Colonic mucosa (tissue), 4 donors: ENCODE data around the gene LYRM2. TPM values are rescaled to one million over a fixed set of nuclear protein-coding genes. Genes with fewer than 3 reads are reported as not detected.

Source experiments
- DNase-seq: peaks from one replicate; pipeline ENCODE4 v3.0.0-alpha.2; 2020
- H3K27ac ChIP-seq: fragments of 200-600 bp; one replicate; pipeline ENCODE4 v1.8.0; 2021
- H3K27me3 ChIP-seq: fragments of 200-600 bp; one replicate; pipeline ENCODE4 v1.8.0; 2021
- H3K36me3 ChIP-seq: fragments of 200-600 bp; one replicate; pipeline ENCODE4 v1.8.0; 2021
- H3K4me1 ChIP-seq: fragments of 200-600 bp; one replicate; pipeline ENCODE4 v1.8.0; 2021; ENCODE audit warnings: mild to moderate bottlenecking
- H3K4me3 ChIP-seq: fragments of 200-600 bp; one replicate; pipeline ENCODE4 v1.8.0; 2021
- H3K9ac ChIP-seq, 2 donors: one replicate each; pipeline ENCODE4 v1.7.0; 2013; ENCODE audit warnings: control low read depth in 2 of 2, low read depth in 2 of 2, low read length in 2 of 2
- H3K9me3 ChIP-seq: fragments of 200-600 bp; one replicate; pipeline ENCODE4 v1.8.0; 2021
- CTCF ChIP-seq: fragments of 200-600 bp; IDR thresholded peaks from one replicate; pipeline ENCODE4 v1.8.0; 2022; ENCODE audit warnings: antibody characterized with exemption, mild to moderate bottlenecking
- intact Hi-C: fragments of 100-400 bp; cut with DNase I; formaldehyde crosslinking; loops from one replicate; pipeline ENCODE4 v1.14.1; 2022
- total RNA-seq, 2 donors: library from RNA; stranded (reverse); fragmentation: NEBNext Ultra II Directional in 1 of 2; extraction: Animal tissue kit (Norgen Biotek cat#: 25700) in 1 of 2; gene quantifications; one replicate each; pipeline ENCODE4 v1.2.1, GENCODE V29; 2021
- donor health status: healthy.
- donor health status: DM: no; HTN: no; CAD: no.
- donor health status: DM: no; HTN: no; CAD: no.

Gene LYRM2
- total RNA-seq, 2 donors from 2014 or later: 28.7 to 43.5 TPM

GRCh38 chr6:89518352-89519055 is 120.0 kb downstream of the LYRM2 start:
- no peak for DNase-seq
- TF ChIP-seq CTCF: no peak

More at GRCh38 chr6:89518352-89519055, 120.0 kb downstream of the LYRM2 start:
- H3K4me3 ChIP-seq: no peak overlapping the region
- intact Hi-C loops: no loop called here
- H3K27ac ChIP-seq: no peak overlapping the region
- no peaks in the 10 kb centered on the region for H3K4me1 ChIP-seq
- H3K27me3 ChIP-seq: no peaks in the 10 kb centered on the region
- H3K36me3 ChIP-seq: no peaks in the 10 kb centered on the region
- no peaks in the 10 kb centered on the region for H3K9me3 ChIP-seq
- H3K9ac ChIP-seq: no peak overlapping the region

Other genes with a start within 250 kb of the LYRM2 start
- 1 to 10 TPM; 2.0 to 4.4 TPM for gene RRAGD, start 226.5 kb downstream of the LYRM2 start, total RNA-seq
- 1 to 10 TPM; 1.6 to 3.1 TPM for gene ANKRD6, start 205.6 kb downstream of the LYRM2 start, total RNA-seq
- gene MDN1, start 181.0 kb upstream of the LYRM2 start, total RNA-seq: 10 to 100 TPM; 17.5 to 30.7 TPM
- 10 to 100 TPM; 13.4 to 15.8 TPM for gene CASP8AP2, start 191.1 kb upstream of the LYRM2 start, total RNA-seq